SH-SY5Y (cell line): ENCODE results near the gene RNF20.

Experiments used
- GATA2 ChIP-seq: IDR thresholded peaks from 2 replicates; pipeline ENCODE4 v1.6.1; 2011; ENCODE audit warnings: mild to moderate bottlenecking, low read depth, low read length
- GATA3 ChIP-seq: IDR thresholded peaks from 2 replicates; pipeline ENCODE4 v1.6.1; 2011; ENCODE audit warnings: low read depth, mild to moderate bottlenecking, low read length, moderate library complexity

RNF20 gene

GRCh38 chr9:101601904-101602765 is 68.5 kb downstream of the RNF20 start:
- TF ChIP-seq GATA3 (no peak), GATA2 (no peak)

GRCh38 chr9:101604296-101604695 is 70.6 kb downstream of the RNF20 start:
- TF ChIP-seq GATA2: no peak
- TF ChIP-seq GATA3: no peak

- TF ChIP-seq GATA3 (no peak), GATA2 (no peak)
These were observed 71.9 kb downstream of the RNF20 start for GRCh38 chr9:101605547-101605946.
